AG08396 (cell line): ENCODE data around the gene LRR1.
"Not testable (repeated sequence)": the region's sequence is repeated elsewhere in the genome, so short reads cannot be mapped to it uniquely, and the experiment has no call there.

ENCODE experiments used
- DNase-seq: peaks from one replicate; pipeline ENCODE4 v3.0.0; 2012; ENCODE audit warnings: low spot score, mixed read lengths

Gene LRR1

DNA sequence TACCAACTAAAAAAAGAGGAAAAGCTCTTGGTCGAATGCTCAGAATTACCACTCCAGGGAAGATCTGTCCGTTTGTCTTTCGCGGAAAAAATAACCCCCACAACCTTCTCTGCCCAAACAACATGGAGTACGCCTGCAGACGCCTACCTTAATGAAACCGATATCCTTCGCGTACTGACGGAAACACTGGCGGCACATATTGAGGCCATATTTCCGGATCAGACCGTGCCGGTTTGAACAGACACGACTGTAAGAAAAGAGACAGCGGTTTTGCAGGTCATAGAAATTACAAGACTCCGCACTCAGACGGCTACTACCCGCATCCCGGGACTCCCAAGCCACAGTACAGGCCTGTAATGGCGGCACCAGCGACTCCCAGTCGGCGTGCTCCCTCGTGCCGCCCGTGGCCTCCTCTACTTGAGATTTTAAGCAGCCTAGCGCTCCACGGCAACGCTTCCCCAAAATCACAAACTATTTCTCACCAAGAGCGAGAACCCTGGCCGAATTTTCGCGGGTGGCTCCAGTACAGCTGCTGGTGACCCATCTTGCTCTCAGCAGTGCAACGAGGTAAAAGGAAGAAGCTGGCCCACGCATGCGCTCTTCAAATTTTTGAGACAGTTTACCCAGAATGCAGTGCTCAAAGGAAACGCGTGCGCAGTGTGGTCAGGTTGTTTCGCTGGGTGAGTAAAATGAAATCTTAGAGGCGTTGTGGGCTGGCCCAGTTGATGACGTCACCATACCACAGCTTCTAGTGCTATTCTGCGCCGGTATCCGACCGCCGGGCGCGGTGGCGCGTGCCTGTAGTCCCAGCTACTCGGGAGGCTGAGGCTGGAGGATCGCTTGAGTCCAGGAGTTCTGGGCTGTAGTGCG, 12.7 kb upstream of the LRR1 start, which contains the start of gene RPS29:
TSS of gene RPS29 (minus strand) at position 578 of the 870 bp plus-strand sequence. CDS start at position 544, 34 bp downstream.
- peak; percentile 94 for DNase-seq

DNA sequence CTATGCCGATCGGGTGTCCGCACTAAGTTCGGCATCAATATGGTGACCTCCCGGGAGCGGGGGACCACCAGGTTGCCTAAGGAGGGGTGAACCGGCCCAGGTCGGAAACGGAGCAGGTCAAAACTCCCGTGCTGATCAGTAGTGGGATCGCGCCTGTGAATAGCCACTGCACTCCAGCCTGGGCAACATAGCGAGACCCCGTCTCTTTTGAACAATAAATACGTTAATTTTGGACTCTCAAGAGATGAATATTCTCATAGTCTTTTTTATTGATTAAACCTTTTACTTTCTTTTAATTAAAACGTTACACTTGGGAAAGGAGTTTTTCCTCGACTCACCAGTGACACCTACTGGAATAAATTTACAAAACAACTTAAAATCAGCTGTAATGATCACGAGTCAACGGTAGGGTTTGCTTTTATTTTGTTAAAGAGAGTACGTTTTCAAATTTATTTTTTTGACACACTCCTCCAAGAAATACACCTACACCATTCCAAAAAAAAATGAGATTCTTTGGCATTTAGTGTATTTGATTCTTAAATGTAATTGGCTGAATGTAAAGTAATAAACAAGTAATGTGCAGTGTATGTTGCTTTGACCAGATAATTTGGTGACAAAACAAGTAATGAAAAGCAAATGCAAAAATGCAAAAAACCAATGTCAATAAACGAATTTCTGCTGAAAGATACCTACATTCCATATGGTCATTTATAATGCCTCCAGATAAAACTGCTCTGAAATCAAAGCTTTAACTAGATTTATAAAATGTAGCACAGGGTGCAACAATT, 11.9 kb upstream of the LRR1 start:
- DNase-seq: peak; percentile 37

GRCh38 chr14:49589387-49589786, 9.4 kb upstream of the LRR1 start:
- no peak for DNase-seq

- DNase-seq: no peak
Observed at GRCh38 chr14:49593016-49593415, 5.7 kb upstream of the LRR1 start.

GRCh38 chr14:49594347-49595091, 4.2 kb upstream of the LRR1 start:
- peak; percentile 59 for DNase-seq

DNA sequence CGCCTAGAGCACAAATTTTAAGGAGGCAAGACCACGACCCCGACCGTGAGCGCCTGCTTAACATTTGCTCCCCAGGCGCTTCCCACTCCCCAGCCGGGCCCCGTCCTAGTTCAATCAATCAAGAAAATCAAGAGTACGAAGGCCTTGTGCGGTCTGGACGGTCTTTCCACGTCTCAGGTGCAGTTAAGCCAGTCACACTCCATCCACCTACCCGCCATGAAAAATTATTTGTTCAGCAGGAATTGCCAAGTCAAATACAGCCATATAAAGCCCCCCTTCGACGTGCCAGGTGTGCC, 603 bp upstream of the LRR1 start:
- DNase-seq: no peak

DNA sequence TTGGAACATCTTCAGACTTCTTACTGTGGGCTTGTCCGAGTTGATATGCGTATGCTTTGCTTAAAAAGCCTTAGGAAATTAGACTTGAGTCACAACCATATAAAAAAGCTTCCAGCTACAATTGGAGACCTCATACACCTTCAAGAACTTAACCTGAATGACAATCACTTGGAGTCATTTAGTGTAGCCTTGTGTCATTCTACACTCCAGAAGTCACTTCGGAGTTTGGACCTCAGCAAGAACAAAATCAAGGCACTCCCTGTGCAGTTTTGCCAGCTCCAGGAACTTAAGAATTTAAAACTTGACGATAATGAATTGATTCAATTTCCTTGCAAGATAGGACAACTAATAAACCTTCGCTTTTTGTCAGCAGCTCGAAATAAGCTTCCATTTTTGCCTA, 8.8 kb downstream of the LRR1 start:
- DNase-seq: no peak

- no peak for DNase-seq
Observed at GRCh38 chr14:49612251-49612650, 13.5 kb downstream of the LRR1 start.

DNA sequence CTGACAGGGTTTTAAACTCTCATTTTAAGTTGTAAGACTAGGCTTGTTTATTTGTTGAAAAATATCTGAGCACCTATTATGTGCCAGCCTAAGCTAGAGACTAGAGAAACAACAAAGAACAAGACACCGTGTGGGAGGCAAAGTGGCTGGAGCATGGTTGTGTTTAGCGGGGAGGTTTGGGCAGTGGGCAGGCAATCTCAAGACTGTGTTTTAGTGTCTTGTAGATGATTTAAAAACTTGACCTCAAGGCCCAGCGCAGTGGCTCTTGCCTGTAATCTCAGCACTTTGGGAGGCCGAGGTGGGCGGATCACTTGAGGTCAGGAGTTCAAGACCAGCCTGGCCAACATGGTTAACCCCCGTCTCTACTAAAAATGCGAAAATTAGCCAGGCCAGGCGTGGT, 13.9 kb downstream of the LRR1 start:
- DNase-seq: no peak

- no peak for DNase-seq
Observed at GRCh38 chr14:49614196-49614595, 15.5 kb downstream of the LRR1 start.

- DNase-seq: no peak
Observed at GRCh38 chr14:49615776-49616175, 17.0 kb downstream of the LRR1 start.

GRCh38 chr14:49617852-49618519, 19.2 kb downstream of the LRR1 start:
- DNase-seq: no peak

GRCh38 chr14:49619273-49619672, 20.5 kb downstream of the LRR1 start:
- DNase-seq: not testable (repeated sequence)

GRCh38 chr14:49619730-49620129, 21.0 kb downstream of the LRR1 start:
- DNase-seq: no peak

- DNase-seq: peak; percentile 99
Observed at GRCh38 chr14:49620182-49621113, 21.7 kb downstream of the LRR1 start, which contains the start of the genes MGAT2 and RPL36AL. TSS of gene MGAT2 (plus strand) at chr14:49620799. CDS start at chr14:49621269, 470 bp downstream. TSS of gene RPL36AL (minus strand) at chr14:49620626. CDS start at chr14:49619104, 1,522 bp downstream.

DNA sequence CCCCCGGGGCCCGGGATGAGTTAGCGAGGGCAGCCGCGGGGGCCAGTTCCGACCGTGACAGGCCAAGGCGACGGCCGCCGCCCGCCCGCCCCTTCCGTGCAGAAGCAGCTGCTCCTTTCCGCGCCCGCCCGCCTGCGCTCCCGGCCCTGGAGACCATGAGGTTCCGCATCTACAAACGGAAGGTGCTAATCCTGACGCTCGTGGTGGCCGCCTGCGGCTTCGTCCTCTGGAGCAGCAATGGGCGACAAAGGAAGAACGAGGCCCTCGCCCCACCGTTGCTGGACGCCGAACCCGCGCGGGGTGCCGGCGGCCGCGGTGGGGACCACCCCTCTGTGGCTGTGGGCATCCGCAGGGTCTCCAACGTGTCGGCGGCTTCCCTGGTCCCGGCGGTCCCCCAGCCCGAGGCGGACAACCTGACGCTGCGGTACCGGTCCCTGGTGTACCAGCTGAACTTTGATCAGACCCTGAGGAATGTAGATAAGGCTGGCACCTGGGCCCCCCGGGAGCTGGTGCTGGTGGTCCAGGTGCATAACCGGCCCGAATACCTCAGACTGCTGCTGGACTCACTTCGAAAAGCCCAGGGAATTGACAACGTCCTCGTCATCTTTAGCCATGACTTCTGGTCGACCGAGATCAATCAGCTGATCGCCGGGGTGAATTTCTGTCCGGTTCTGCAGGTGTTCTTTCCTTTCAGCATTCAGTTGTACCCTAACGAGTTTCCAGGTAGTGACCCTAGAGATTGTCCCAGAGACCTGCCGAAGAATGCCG, 22.6 kb downstream of the LRR1 start:
- peak; percentile 53 for DNase-seq

- no peak for DNase-seq
Observed at GRCh38 chr14:49622022-49622607, 23.4 kb downstream of the LRR1 start.

GRCh38 chr14:49623387-49623786, 24.6 kb downstream of the LRR1 start:
- DNase-seq: no peak
